Stimulated activated CD4-positive, alpha-beta T cell treated with anti-CD3 and anti-CD28 coated beads, Interleukin-4, amount 100 ng/mL, for 1 hour (primary cell): Measurements from ENCODE around the gene SEH1L.
"Not testable (repeated sequence)": the region's sequence is repeated elsewhere in the genome, so short reads cannot be mapped to it uniquely, and the experiment has no call there.

Experiments used
- DNase-seq: peaks from one replicate; pipeline ENCODE4 v3.0.0-alpha.2; 2020

The SEH1L gene

DNA sequence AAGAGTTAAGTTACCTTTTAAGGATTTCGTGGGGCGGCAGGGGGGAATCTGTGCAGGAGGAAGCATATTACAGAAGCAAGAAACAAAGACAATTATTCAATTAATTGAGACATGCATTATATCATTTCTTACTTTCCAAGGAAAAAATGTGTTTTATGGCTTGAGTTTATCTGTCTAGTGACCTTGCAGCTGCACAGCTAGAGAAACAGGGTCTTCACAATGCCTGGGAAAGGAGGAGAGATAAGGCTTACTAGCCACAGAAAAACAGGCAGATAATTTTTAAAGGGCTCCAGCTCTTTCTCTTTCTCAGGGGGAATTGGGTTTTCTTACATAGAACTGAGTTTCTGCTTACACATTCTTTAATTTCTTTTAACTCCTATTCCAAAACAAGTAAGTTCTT lies 49.5 kb downstream of the SEH1L start:
- not testable (repeated sequence) for DNase-seq

DNA sequence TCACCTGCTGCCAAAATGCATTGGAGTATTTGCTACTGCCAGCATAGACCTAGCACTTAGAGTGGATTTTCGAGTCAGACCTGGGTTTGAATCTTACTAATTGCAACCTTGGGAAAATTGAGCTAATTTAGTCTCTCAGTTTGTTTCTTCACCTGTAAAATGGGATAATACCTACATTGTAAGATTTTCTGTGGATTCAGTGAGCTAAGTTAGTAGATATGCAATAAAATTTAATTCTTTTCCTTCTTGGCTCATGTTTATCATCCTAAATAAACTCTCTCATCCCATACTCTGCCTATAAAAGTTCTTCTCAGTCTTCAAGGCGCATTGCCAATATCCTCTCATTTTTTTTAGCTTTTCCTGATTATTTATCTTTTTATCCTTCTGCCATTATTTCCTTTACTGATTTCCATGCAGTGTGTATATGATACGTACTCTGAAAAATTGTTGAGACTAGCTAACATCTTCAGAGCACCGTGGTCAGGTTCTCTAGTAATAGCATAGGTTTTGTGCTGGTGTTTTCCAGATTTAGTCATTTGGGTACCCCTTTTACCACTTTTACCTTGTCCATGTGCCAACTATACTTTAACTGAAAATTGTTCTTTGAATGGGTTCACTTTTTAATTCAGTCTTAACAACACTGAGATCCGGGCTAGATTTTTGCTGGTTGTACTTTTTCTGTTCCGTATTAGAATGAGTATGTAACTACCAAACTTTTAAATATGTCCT lies 50.7 kb downstream of the SEH1L start:
- DNase-seq = no peak

DNA sequence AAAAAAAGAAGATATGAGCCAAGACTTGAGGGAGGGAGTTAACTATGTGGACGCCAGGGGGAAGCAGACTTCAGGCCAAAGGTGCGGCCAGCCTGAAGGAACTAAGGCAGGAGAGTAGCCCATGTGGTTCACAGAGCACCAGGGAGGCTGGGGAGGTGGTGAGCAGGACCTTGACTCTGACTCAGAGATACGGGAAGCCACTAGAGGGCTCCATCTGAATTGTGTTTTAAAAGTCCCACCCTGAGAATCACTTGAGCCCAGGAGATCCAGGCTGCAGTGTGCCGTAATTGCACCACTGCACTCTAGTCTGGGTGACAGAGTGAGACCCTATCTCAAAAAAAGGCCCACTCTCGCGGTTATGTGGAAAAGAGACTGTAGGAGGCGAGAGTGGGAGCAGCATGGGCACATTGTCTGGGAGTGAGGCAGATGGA lies 55.7 kb downstream of the SEH1L start:
- DNase-seq = no peak

DNA sequence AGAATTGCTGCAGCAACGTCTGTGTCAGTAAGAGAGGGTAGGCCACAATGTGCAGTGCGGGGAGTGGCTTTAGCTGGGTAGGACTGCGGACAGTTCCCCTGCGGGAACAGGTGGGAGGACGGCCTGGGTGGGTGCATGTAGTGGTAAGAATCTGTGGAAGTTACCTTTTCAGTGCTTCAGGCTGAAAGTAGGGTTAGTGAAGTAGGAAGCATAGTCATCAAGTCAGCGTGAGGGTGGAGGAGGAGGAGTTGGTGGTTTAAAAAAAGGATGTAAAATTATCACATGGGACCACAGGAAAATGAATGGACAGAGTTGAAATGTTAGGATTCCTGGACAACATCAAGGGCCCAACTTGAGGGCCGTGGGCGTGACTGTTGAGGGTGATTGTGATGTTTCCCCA lies 56.6 kb downstream of the SEH1L start:
- no peak for DNase-seq

DNA sequence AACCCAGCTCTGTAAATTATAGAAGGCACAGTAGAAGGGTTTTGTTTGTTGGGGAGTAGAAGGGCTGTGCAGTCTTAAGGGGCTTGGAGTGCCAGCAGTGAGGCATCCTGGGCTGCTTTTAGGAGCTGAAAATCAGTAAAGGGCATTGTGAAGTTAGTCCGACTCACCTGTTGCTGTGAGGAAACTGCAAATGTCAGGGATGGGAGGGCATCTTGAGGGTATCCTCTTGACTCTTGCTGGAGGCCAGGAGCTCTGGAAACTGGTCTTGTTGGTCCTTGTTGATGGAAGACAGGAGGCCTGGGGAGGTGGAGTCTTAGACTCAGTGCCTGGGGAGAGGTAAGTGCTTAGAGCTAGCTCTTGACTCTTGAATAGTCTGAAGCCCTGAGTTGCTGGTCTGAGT lies 57.5 kb downstream of the SEH1L start:
- no peak for DNase-seq

DNA sequence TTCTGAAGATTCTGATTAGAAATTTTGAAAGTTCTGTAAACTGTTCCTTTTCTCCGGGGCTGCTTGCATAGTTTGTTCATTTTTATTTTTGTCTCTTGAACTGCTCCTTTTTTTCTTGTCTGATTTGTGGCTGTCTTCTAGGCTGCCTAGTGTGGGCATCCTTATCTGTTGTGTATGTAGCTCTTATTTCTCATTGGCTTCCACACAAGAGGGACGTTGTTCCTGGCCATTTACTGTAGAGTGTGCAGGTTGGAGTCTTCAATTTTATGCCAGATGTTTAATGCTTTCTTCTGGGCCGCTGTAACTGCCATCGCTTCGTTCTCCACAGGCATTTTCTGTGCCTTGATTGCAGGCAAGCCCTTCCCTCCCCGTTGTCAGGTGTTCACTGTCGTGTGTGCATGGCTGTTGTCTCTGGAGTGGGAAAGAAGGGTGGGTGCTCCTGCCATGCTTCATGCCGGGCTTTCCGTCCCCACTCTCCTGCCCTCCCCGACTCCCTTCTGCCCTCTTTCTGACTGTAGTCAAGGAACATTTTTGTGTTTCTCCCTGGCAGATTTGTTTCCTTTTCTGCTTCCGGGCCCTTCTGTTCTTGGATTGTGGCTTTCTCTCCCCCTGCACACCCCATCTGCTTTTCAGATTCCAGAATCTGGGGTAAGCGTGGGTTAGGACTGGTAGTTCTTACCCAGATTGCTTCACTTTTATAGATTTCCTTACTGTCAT lies 58.9 kb downstream of the SEH1L start:
- DNase-seq = no peak

DNA sequence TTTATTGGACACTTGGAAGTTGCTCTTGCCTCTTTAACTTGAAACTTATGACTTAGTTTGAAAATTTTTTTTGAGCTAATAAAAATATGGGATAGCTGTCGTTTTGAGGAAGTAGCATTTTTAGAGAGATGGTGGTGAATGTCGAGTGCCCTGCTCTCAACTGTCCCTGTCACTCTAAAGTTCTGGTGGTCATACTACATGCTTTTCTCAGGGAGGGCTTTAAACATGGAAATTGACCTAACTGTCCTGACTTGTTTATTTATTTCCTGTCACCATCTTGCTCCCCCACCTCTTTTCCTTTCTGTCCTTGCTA lies 59.4 kb downstream of the SEH1L start:
- DNase-seq = no peak

DNA sequence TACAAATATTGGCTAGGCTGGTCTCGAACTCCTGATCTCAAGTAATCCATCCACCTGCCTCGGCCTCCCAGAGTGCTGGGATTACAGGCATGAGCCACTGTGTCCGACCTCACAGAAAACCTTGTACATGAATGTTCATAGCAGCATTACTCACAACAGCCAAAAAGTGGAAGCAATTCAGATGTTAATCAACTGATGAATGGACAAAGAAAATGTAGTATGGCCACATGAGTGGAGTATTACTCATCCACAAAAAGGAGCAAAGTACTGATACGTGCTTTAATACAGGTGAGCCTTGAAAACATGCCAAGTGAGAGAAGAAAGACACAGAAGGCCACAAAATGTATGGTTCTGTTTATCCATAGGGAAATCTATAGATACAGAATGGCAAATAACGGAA lies 63.9 kb downstream of the SEH1L start:
- DNase-seq = no peak

DNA sequence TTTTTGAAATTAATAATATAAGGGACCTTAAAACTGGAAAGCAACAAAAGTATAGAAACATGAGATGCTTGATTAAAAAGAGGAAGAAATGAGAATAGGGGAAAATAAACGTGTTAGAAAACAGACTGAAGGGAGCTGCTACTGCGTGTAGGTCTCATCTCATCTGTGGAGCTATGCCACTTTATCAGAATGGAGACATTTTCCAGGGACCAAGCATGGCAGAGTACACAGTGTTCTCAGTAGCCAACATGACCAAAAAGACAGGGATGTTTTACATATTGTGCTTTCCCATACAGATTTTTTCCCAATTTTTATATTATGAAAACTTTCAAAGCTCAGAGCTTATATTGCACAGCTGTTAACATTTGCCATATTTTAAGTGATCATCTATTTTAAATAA lies 66.4 kb downstream of the SEH1L start:
- DNase-seq = no peak

DNA sequence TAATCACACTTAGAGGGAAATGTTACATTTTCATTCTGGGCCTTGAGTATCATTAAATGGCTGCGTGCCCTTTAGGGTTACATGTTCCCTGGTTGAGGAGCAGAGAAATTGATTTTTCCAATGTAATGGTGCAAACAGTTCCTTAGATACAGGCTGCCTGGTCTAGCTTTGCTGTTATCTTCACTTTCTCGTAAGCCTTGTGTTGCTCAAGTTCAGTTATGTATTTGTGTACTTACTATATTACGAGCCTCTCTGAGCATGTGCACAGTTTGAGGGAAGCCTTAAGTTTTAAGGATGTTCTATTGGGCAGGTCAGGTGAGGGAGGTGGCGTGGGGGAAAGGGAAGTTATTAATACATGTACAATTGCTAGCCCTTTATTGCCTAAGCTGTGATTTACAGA lies 67.0 kb downstream of the SEH1L start:
- no peak for DNase-seq

DNA sequence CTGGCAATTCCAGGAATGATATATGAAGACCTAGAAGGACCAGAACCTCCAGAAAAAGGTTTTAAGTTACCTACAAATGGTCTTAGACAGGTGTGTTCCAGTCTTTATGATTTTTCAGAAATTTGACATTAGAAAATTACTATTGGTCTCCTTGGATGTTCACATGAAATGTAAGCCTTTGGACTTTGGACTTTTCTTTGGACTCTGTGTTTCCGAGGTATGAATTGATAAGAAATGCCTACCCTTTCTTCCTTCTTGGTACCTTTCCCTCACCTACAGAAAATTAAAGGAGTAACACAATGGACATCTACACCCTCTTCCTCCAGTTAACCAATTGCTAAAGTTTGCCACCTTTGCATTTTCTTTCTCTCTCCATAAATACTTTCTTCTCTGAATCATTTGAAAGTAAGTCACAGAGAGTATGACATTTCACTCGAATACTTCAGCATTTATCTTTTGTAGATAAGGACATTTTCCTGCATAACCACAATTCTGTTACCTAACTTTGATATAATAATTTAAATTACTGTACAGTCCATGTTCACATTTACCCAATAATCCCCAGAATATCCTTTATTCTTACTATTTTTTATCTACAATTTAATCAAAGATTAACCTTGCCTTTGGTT lies 69.5 kb downstream of the SEH1L start:
- DNase-seq = no peak

DNA sequence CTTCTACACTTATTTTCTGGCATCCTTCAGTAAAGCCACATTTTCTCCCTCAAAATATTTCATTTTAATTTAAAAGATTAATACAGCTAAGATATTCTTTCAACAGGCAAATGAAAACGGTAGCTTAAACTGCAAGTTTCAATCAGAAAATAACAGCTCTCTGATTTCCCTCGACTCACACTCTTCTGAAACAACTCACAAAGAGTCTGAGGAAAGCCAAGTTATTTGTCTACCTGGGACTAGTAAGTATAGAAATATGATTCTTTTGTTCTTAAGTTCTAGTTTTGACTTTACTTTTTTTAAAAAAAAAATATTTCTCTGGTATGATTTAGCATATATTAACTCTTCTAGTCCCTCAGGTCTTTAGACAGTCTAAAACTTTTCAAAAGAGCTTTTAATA lies 70.6 kb downstream of the SEH1L start:
- DNase-seq = no peak

DNA sequence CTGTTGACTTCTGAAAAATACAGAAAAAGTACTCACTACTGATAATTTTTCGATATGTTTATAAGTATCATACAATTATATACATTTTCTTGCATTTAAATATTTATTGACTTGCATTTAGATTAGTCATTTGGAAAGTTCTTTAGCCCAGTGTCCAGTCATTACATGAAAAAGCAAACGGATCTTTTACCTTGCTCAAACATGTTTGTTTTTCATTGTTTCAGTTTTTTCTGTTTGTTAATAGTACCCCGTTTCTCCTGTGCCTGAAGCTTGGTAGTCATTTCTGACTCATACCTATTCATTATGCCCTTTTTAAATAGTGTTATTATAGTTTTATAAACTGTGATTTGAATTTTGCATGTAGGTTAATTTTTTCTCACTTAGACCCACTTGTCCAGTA lies 71.5 kb downstream of the SEH1L start:
- no peak for DNase-seq

DNA sequence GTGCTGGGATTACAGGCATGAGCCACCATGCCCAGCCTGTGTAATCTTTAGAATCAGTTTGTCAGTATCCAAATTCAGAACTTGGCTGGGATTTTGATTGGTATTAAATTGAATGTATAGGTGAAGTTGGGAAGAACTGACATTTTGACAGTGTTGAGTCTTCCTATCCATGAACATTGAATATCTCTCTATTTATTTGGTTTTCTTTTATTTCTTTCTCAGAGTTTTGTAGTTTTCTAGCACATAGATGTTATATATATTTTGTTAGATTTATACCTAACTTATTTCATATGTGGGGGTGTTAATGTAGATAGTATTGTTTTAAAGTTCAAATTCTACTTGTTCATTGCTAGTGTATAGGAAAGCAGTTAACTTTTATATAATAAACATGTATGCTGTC lies 74.8 kb downstream of the SEH1L start:
- DNase-seq = no peak

DNA sequence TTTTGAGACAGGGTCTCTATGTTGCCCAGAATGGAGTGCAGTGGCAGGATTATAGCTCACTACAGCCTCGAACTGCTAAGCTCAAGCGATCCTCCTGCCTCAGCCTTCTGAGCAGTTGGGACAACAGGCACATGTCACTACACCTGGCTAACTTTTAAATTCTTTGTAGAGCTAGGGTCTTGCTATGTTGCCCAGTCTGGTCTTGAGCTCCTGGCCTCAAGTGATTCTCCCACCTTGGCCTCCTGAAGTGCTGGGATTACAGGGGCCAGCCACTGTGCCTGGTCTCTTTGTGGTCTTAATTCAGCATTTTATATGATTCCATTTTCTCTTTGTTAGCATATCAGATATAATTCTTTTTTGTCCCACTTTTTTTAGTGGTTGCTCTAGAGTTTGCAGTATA lies 77.4 kb downstream of the SEH1L start:
- DNase-seq = no peak

DNA sequence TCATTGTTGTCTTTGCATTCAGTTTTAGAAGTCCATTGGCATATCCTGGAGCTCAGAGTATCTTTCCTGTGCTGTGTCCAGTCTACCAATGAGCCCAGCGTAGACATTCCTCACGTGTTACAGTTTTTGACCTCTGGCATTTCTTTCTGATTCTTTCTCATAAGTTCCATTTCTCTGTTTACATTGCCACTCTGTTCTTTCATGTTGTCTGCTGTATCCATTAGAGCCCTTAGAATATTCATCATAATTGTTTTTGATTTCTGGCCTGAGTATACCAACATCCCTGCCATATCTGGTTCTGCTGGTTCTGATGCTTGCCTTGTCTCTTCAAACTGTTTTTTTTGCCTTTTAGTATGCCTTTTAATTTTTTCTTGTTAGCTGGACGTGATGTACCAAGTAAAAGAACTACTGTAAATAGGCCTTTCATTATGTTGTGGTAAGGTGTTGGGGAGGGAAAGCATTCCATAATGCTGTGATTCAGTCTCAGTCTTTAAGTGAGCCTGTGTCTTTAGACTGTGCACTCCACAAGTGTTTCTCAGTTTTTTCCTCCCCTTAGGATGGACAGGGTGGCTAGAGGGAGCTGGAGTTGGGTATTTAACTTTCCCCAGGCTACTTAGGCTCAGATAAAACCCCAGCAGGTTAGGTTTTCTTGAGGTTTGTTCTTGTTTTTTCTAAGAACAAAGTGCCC lies 78.9 kb downstream of the SEH1L start:
- no peak for DNase-seq

DNA sequence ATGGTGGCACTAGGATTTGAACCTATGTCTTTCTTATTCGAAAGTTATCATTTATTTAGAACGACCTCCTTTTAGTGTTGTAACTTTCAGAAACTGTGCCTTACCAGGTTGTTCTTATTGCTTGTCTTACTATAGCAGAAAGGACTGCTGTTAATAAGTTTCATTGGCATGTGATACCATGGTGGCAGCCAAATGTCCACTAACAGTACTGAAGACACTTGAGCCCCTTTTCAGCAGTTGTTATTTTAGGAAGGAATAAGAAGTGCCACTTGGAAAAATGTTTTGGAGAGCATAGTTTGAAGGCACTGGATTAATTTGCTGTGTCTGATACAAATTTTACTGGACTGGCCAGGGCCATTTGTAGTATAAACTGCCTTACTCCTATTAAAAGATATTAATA lies 81.1 kb downstream of the SEH1L start:
- DNase-seq = no peak

DNA sequence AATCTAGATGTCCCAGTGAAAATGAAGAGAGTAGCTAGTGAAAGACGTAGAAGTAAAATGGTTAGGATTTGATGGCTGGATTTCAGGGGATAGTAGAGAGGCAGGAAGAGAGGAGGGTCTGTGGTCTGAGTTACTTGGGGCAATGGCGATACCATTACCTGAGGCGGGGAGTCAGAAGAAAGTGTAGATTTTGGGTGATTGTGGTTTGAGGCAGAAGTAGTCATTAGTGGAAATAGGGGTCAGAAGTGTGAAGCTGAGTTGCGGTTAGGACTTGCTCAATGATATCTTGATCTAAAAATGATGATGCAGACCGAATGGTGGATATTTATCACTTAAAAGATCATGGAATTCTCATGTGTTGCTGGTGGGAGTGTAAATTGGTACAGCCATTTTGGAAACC lies 84.4 kb downstream of the SEH1L start:
- no peak for DNase-seq

DNA sequence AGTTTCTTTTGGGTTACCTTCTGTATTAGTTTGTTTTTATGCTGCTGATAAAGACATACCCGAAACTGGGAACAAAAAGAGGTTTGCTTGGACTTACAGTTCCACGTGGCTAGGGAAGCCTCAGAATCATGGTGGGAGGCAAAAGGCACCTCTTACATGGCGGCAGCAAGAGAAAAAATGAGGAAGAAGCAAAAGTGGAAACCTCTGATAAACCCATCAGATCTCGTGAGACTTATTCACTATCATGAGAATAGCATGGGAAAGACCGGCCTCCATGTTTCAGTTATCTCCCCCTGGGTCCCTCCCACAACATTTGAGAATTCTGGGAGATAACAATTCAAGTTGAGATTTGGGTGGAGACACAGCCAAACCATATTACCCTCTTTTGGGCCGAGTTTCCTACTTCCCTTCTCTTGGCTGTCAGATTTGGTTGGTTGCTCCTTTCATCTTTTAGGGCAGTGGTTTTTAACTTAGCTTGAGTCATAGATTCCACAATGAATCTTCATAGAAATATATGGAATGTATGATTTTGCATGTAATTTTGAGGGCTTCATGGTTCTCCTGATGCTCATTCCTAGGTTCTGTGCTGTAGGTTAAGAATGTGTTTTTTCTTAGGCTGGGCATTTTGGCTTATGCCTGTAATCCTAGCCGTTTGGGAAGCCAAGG lies 87.6 kb downstream of the SEH1L start:
- DNase-seq = no peak

DNA sequence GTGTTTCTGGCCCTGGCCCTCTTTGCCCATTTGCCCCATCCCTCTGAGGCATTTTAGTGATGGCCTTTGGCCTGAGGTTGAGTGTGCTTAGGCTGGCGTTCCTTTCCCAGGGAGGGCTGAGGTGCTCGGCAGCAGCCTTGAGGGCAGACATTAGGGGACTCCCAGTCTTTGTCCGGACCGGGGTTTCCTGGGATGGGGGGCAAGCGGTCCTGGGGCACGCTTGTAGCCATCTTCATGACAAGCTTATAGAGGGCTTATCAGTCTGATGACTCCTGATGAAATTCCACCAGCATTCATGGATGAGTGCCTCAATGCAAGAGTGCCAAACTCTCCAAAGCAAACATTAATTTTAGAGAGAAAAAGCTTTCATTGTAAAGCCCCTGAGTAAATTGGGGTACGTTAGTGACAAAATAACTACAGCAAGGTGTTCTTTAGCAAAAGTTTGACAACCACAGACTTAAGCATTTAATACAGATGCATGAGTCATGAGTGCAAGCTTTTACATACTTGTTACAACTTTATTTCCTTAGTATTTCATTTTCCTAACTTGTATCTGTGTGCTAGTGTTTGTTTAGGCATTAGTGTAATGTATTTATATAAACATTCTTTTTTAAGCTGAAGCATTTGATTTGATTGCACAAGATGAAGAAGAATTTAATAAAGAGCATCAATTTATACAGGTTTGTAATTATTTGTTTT lies 89.0 kb downstream of the SEH1L start:
- DNase-seq = no peak
